ENCODE data around the gene PARN. TPM values are rescaled to one million over a fixed set of nuclear protein-coding genes. Genes with fewer than 3 reads are reported as not detected.

PARN gene
- total and polyA plus RNA-seq, 9 of the 15 experiments (the other 6 are each of a cell fraction or from before 2014, with no cell fraction given), result 9.6 to 51.3 (median 40.4) TPM

GRCh38 chr16:14407786-14408399, 222.2 kb downstream of the PARN start:
- ATAC-seq (no peak), FAIRE-seq (peak; percentile 42), DNase-seq (ENCODE audit: extremely low read depth in 1 of 4, low spot score in 3 of 4) (no peak)
- Histone ChIP-seq H4K20me1 (replicated peaks; ENCODE audit: control insufficient read depth, insufficient read depth, low read length) (no peaks in the 10 kb centered on the region), H3K27me3 (ENCODE audit: control insufficient read depth in 2 of 2, insufficient read depth in 2 of 2, low read length in 2 of 2) (peaks cover 0 to 9% of the 10 kb centered on the region in 2 experiments; a peak in 1 of 5 replicates), H3K9me1 (ENCODE audit: control insufficient read depth, insufficient read depth, low read length) (no peaks in the 10 kb centered on the region), H3K36me3 (ENCODE audit: control insufficient read depth, insufficient read depth, low read length) (no peaks in the 10 kb centered on the region), H3K9me3 (replicated peaks; ENCODE audit: control insufficient read depth, insufficient read depth, low read depth, low read length) (no peaks in the 10 kb centered on the region), H3K79me2 (ENCODE audit: control insufficient read depth, insufficient read depth, low read length) (no peaks in the 10 kb centered on the region), H2AFZ (ENCODE audit: low read depth, low read length) (no peak overlapping the region), H3K4me3 (no peak overlapping the region), H3K27ac (ENCODE audit: extremely low read depth, low read depth, low read length) (no peak overlapping the region), H3K4me2 (ENCODE audit: insufficient read depth, low read length) (no peak overlapping the region), H3K9ac (ENCODE audit: insufficient read depth in 1 of 2, low read depth in 2 of 2, low read length in 2 of 2) (no peak overlapping the region), H3K4me1 (replicated peaks in 1 of 2; ENCODE audit: control insufficient read depth in 2 of 2, insufficient read depth in 2 of 2, low read length in 2 of 2) (peaks cover 2 to 14% of the 10 kb centered on the region in 2 experiments; a peak in 3 of 5 replicates)
- in situ Hi-C loops (cut with MboI) (no loop called here), intact Hi-C loops (cut with micrococcal nuclease) (no loop called here)
- CTCF ChIA-PET (ENCODE audit: low intra/inter-chr PET ratio), result no interaction called here
- WGBS (ENCODE audit: insufficient coverage, low coverage, missing lambda C conversion rate), result 17% methylated on average over 2 of the region's 2 CpGs
- BruUV-seq (replicated peaks), result no TSS peak
- POLR2A ChIA-PET, result interaction anchor here (0.6 kb wide), 1 partner anchor 53 kb away, joined by 3 read pairs; no protein-coding TSS in a partner anchor
- no peak for TF ChIP-seq MBD2 (IDR thresholded peaks at IDR 0.05; ENCODE audit: borderline replicate concordance, low read depth)
- TF ChIP-seq PBX2 (CRISPR knock-in tag; IDR thresholded peaks at IDR 0.05; ENCODE audit: low read depth), result no peak
- no peak for TF ChIP-seq PBX2 (tag; conservative IDR thresholded peaks at IDR 0.05; ENCODE audit: low read depth)
- TF ChIP-seq, protein P1, sequence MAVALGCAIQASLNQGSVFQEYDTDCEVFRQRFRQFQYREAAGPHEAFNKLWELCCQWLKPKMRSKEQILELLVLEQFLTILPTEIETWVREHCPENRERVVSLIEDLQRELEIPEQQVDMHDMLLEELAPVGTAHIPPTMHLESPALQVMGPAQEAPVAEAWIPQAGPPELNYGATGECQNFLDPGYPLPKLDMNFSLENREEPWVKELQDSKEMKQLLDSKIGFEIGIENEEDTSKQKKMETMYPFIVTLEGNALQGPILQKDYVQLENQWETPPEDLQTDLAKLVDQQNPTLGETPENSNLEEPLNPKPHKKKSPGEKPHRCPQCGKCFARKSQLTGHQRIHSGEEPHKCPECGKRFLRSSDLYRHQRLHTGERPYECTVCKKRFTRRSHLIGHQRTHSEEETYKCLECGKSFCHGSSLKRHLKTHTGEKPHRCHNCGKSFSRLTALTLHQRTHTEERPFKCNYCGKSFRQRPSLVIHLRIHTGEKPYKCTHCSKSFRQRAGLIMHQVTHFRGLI (CRISPR knock-in tag; IDR thresholded peaks at IDR 0.05), result no peak
- no peak for TF ChIP-seq HNRNPUL1 (IDR thresholded peaks at IDR 0.05; ENCODE audit: low read length)
- TF ChIP-seq, protein P2, sequence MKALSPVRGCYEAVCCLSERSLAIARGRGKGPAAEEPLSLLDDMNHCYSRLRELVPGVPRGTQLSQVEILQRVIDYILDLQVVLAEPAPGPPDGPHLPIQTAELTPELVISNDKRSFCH (CRISPR knock-in tag; IDR thresholded peaks at IDR 0.05), result no peak
- TF ChIP-seq, protein P2 (tag; IDR thresholded peaks at IDR 0.05), result no peak
- TF ChIP-seq MAFG (tag; conservative IDR thresholded peaks at IDR 0.05), result no peak
- TF ChIP-seq SNAPC5 (CRISPR knock-in tag; IDR thresholded peaks at IDR 0.05), result no peak
- TF ChIP-seq, protein P3, sequence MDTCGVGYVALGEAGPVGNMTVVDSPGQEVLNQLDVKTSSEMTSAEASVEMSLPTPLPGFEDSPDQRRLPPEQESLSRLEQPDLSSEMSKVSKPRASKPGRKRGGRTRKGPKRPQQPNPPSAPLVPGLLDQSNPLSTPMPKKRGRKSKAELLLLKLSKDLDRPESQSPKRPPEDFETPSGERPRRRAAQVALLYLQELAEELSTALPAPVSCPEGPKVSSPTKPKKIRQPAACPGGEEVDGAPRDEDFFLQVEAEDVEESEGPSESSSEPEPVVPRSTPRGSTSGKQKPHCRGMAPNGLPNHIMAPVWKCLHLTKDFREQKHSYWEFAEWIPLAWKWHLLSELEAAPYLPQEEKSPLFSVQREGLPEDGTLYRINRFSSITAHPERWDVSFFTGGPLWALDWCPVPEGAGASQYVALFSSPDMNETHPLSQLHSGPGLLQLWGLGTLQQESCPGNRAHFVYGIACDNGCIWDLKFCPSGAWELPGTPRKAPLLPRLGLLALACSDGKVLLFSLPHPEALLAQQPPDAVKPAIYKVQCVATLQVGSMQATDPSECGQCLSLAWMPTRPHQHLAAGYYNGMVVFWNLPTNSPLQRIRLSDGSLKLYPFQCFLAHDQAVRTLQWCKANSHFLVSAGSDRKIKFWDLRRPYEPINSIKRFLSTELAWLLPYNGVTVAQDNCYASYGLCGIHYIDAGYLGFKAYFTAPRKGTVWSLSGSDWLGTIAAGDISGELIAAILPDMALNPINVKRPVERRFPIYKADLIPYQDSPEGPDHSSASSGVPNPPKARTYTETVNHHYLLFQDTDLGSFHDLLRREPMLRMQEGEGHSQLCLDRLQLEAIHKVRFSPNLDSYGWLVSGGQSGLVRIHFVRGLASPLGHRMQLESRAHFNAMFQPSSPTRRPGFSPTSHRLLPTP (IDR thresholded peaks at IDR 0.05; ENCODE audit: borderline replicate concordance, extremely low read depth, insufficient read length), result no peak
- no peak for TF ChIP-seq HMG20B (CRISPR knock-in tag; IDR thresholded peaks at IDR 0.05)

Measured in K562 (cell line).